Activated CD4-positive, alpha-beta T cell treated with anti-CD3 and anti-CD28 coated beads, Interleukin-2, amount 50 U/mL, for 1 hour (primary cell): ENCODE measurements around the gene ZBTB17.

Experiments used
- DNase-seq: peaks from one replicate; pipeline ENCODE4 v3.0.0-alpha.2; 2020

Gene ZBTB17

GRCh38 chr1:15946571-15947381 lies 29.1 kb downstream of the ZBTB17 start:
- DNase-seq = no peak

- no peak for DNase-seq
These were observed 30.0 kb downstream of the ZBTB17 start for GRCh38 chr1:15945832-15946448.

GRCh38 chr1:15945011-15945831 lies 30.7 kb downstream of the ZBTB17 start:
- DNase-seq = no peak

GRCh38 chr1:15944308-15945010 lies 31.4 kb downstream of the ZBTB17 start:
- no peak for DNase-seq

GRCh38 chr1:15943992-15944307 lies 32.0 kb downstream of the ZBTB17 start:
- DNase-seq = no peak

GRCh38 chr1:15943328-15943991 lies 32.4 kb downstream of the ZBTB17 start:
- no peak for DNase-seq

- no peak for DNase-seq
These were observed 33.1 kb downstream of the ZBTB17 start for GRCh38 chr1:15942661-15943327.

GRCh38 chr1:15941899-15942660 lies 33.8 kb downstream of the ZBTB17 start:
- DNase-seq = no peak

- no peak for DNase-seq
These were observed 34.7 kb downstream of the ZBTB17 start for GRCh38 chr1:15941044-15941840.

GRCh38 chr1:15940110-15941043 lies 35.5 kb downstream of the ZBTB17 start:
- no peak for DNase-seq

GRCh38 chr1:15939181-15940109 lies 36.5 kb downstream of the ZBTB17 start:
- DNase-seq = no peak

- DNase-seq = no peak
These were observed 37.2 kb downstream of the ZBTB17 start for GRCh38 chr1:15938628-15939161.

- DNase-seq = no peak
These were observed 38.2 kb downstream of the ZBTB17 start for GRCh38 chr1:15937706-15938168.

GRCh38 chr1:15937146-15937545 lies 38.8 kb downstream of the ZBTB17 start:
- no peak for DNase-seq

GRCh38 chr1:15936025-15936424 lies 39.9 kb downstream of the ZBTB17 start:
- DNase-seq = no peak

- no peak for DNase-seq
These were observed 40.6 kb downstream of the ZBTB17 start for GRCh38 chr1:15935056-15935950.
